Mucosa of descending colon (tissue), 3 donors: Measurements from ENCODE around the gene FRMD8. TPM values are rescaled to one million over a fixed set of nuclear protein-coding genes. Genes with fewer than 3 reads are reported as not detected.
"Not testable (repeated sequence)": the region's sequence is repeated elsewhere in the genome, so short reads cannot be mapped to it uniquely, and the experiment has no call there.

Experiments
- ATAC-seq: fragments of 200-7000 bp; cut with Tn5 transposase; one replicate; pipeline ENCODE4 v1.9.1; 2020; ENCODE audit warnings: mild to moderate bottlenecking, moderate library complexity
- DNase-seq, 3 donors: peaks; one replicate each; pipeline ENCODE4 v3.0.0-alpha.2; 2020
- H3K36me3 ChIP-seq: fragments of 200-600 bp; one replicate; pipeline ENCODE4 v1.8.0; 2021; ENCODE audit warnings: low read depth, mild to moderate bottlenecking
- H3K4me1 ChIP-seq: fragments of 200-600 bp; one replicate; pipeline ENCODE4 v1.8.0; 2021; ENCODE audit warnings: low read depth, mild to moderate bottlenecking
- H3K4me3 ChIP-seq: fragments of 200-600 bp; one replicate; pipeline ENCODE4 v1.8.0; 2021; ENCODE audit warnings: mild to moderate bottlenecking
- H3K9me3 ChIP-seq: fragments of 200-600 bp; one replicate; pipeline ENCODE4 v1.8.0; 2021; ENCODE audit warnings: mild to moderate bottlenecking
- intact Hi-C, 2 donors: fragments of 100-400 bp; cut with DNase I in 1 of 2; cut with micrococcal nuclease in 1 of 2; formaldehyde crosslinking; loops; one replicate each; pipeline versions ENCODE4 v1.11.0 to v1.11.1; 2022; cut with DNase I, micrococcal nuclease
- total RNA-seq, 3 donors: library from RNA; stranded (reverse); fragmentation: NEBNext Ultra II Directional in 2 of 3; extraction: Animal tissue kit (Norgen Biotek cat#: 25700) in 2 of 3; gene quantifications; one replicate each; pipeline versions ENCODE4 v1.2.1 to v1.2.4, GENCODE V29; 2021 to 2023
- TF ChIP-seq, protein P1 (sequence below): fragments of 200-600 bp; IDR thresholded peaks from one replicate; pipeline ENCODE4 v1.8.0; 2022; ENCODE audit warnings: antibody characterized with exemption, mild to moderate bottlenecking
- donor health status: DM: no; HTN: no; CAD: no; lungs with moderate emphysema.
- donor health status: DM: no; HTN: no; CAD: no.
- donor health status: DM: no; HTN: yes; CAD: no.

FRMD8 gene
- total RNA-seq, 3 donors from 2014 or later: 27.1 to 44.1 (median 42.3) TPM

- Histone ChIP-seq H3K4me3 (no peak overlapping the region), H3K9me3 (no peaks in the 10 kb centered on the region), H3K36me3 (no peaks in the 10 kb centered on the region), H3K4me1 (peaks cover 8% of the 10 kb centered on the region)
- intact Hi-C loops: no loop called here
- no peak for ATAC-seq
- TF ChIP-seq, protein P1, sequence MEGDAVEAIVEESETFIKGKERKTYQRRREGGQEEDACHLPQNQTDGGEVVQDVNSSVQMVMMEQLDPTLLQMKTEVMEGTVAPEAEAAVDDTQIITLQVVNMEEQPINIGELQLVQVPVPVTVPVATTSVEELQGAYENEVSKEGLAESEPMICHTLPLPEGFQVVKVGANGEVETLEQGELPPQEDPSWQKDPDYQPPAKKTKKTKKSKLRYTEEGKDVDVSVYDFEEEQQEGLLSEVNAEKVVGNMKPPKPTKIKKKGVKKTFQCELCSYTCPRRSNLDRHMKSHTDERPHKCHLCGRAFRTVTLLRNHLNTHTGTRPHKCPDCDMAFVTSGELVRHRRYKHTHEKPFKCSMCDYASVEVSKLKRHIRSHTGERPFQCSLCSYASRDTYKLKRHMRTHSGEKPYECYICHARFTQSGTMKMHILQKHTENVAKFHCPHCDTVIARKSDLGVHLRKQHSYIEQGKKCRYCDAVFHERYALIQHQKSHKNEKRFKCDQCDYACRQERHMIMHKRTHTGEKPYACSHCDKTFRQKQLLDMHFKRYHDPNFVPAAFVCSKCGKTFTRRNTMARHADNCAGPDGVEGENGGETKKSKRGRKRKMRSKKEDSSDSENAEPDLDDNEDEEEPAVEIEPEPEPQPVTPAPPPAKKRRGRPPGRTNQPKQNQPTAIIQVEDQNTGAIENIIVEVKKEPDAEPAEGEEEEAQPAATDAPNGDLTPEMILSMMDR: no peak
- no peak for DNase-seq
These were observed 17.8 kb downstream of the FRMD8 start for GRCh38 chr11:65404210-65404609.

DNA sequence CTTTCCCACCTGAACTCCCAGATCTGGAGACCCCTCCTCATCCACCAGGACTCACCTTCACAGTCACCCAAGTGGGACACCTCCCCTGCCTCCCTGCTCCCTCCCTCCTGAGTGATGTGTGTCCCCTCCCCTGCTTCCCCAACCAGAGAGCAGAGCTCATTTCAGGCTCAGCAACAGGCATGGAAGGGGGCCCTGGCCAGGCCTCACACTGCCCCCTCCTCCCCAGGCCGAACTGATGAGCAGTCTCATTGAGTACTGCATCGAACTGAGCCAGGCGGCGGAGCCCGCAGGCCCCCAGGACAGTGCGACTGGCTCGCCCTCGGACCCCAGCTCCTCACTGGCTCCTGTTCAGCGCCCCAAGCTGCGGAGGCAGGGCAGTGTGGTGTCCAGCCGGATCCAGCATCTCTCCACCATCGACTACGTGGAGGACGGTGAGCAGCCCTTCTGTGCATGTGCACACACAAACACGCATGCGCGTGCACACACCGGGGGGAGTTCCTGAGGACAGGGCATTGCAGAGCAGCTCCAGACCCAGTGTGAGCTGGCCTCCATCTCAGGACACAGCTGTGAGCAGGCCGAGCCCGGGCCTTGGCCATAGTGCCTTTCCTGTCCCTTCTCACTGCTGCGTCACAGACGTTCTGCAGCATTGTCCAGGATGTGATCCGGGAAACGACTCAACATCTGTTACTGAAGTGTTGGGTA is 18.4 kb downstream of the FRMD8 start:
- intact Hi-C loops: no loop called here
- Histone ChIP-seq H3K9me3 (no peaks in the 10 kb centered on the region), H3K36me3 (no peaks in the 10 kb centered on the region), H3K4me3 (no peak overlapping the region), H3K4me1 (peaks cover 8% of the 10 kb centered on the region)
- ATAC-seq (no peak), DNase-seq (peak in 1 of 3 donors; percentile 53)
- TF ChIP-seq, protein P1: no peak

DNA sequence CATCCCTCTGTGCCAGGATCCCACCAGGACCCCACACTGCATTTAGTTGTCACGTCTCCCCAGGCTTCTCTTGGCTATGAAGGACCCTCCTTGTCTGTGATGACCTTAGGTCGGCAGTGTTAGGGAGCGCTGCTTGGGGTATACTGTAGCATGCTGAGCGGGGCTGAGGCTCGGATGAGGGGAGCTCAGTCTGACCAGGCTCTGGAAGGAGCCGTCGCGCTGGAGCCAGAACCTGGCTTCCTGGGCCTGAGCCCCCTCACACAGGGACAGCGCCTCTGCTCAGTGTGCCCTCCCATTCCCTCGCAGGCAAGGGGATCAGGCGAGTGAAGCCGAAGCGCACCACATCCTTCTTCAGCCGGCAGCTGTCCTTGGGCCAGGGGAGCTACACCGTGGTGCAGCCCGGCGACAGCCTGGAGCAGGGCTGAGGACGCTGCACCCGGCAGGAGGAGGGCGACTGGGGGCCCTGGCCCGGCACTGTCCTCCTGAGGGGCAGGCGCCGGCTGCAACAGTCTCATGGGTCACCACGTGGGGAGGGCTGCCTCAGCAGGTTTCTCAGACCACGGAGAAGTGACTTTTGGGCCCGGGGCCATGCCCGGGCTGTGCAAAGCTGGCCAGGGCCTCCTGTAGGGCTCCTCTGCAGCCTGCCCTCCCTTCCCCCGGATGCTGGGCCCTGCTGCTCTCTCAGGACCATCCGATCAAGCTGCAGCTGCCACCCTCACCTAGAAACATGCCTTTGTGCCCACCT is 24.7 kb downstream of the FRMD8 start:
- ATAC-seq: no peak
- TF ChIP-seq, protein P1: no peak
- peak in 2 of 3 donors; percentile 23 to 47 for DNase-seq
- Histone ChIP-seq H3K36me3 (peaks cover 3% of the 10 kb centered on the region), H3K9me3 (no peaks in the 10 kb centered on the region), H3K4me3 (no peak overlapping the region), H3K4me1 (peaks cover 5% of the 10 kb centered on the region)
- intact Hi-C loops: no loop called here

DNA sequence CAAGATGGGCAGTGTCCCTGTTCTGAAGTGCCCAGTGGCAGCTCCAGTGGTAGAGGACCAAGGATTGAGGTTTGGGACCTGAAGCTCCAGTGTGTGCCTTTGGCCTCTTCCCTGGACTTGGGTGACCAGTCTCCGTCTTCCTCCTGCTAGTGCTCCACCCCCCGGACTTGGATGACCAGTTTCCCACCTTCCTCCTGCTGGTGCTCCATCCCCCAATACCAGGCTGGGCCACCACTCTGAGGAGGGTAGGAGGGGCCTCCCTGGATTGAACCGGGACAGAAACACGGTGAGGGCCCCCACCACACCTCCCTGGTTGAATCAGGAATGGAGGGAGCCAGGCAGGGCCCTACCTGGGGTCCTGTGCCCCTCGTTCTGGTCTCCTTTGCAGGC is 25.2 kb downstream of the FRMD8 start:
- TF ChIP-seq, protein P1: no peak
- peaks cover 9% of the 10 kb centered on the region for H3K4me1 ChIP-seq
- peak in 1 of 3 donors; percentile 14 for DNase-seq
- H3K36me3 ChIP-seq: peaks cover 3% of the 10 kb centered on the region
- intact Hi-C loops: no loop called here
- no peaks in the 10 kb centered on the region for H3K9me3 ChIP-seq
- no peak overlapping the region for H3K4me3 ChIP-seq
- no peak for ATAC-seq

- DNase-seq (peak in 2 of 3 donors; percentile 27 to 38), ATAC-seq (no peak)
- Histone ChIP-seq H3K9me3 (no peaks in the 10 kb centered on the region), H3K4me3 (no peak overlapping the region), H3K4me1 (peaks cover 16% of the 10 kb centered on the region), H3K36me3 (peaks cover 3% of the 10 kb centered on the region)
- intact Hi-C loops: no loop called here
- TF ChIP-seq, protein P1: no peak
These were observed 26.0 kb downstream of the FRMD8 start for GRCh38 chr11:65412271-65413076.

GRCh38 chr11:65413077-65413664 is 26.7 kb downstream of the FRMD8 start:
- H3K36me3 ChIP-seq, ATAC-seq, H3K4me3 ChIP-seq, intact Hi-C loops, H3K9me3 ChIP-seq: not testable (repeated sequence)
- peaks cover 22% of the 10 kb centered on the region for H3K4me1 ChIP-seq
- DNase-seq: peak in 2 of 3 donors; percentile 7 to 36
